Activated CD4-positive, alpha-beta memory T cell treated with anti-CD3 and anti-CD28 coated beads for 36 hours (primary cell): ENCODE results near the gene PSMD3. TPM values are rescaled to one million over a fixed set of nuclear protein-coding genes. Genes with fewer than 3 reads are reported as not detected.

Experiments
- CTCF ChIA-PET: fragments of 350-600 bp; sonication (Branson Sonifier 250); formaldehyde crosslinking; loops from one replicate; lab custom pipeline; 2021; ENCODE audit warnings: antibody characterized with exemption, inconsistent platforms; lab: Charles Lee
- POLR2A ChIA-PET: fragments of 350-600 bp; sonication (Branson Sonifier 250); formaldehyde crosslinking; loops from one replicate; lab custom pipeline; 2021; ENCODE audit warnings: antibody characterized with exemption; lab: Charles Lee
- DNase-seq: peaks from one replicate; pipeline ENCODE4 v3.0.0-alpha.2; 2020
- H3K27ac Mint-ChIP-seq: one replicate; pipeline ENCODE4 v1.8.0; 2021; ENCODE audit warnings: mixed read lengths
- H3K27me3 Mint-ChIP-seq: one replicate; pipeline ENCODE4 v1.8.0; 2021; ENCODE audit warnings: mixed read lengths
- H3K36me3 Mint-ChIP-seq: one replicate; pipeline ENCODE4 v1.8.0; 2021; ENCODE audit warnings: mixed read lengths
- H3K4me1 Mint-ChIP-seq: one replicate; pipeline ENCODE4 v1.8.0; 2021; ENCODE audit warnings: low read depth, mixed read lengths
- H3K4me3 Mint-ChIP-seq: one replicate; pipeline ENCODE4 v1.8.0; 2021; ENCODE audit warnings: mild to moderate bottlenecking, mixed read lengths
- H3K9me3 Mint-ChIP-seq: one replicate; pipeline ENCODE4 v1.8.0; 2021; ENCODE audit warnings: mixed read lengths
- intact Hi-C: fragments of 100-400 bp; cut with micrococcal nuclease; formaldehyde crosslinking; loops from one replicate; pipeline ENCODE4 v1.15.1; 2023
- total RNA-seq, 2 experiments: library from RNA; stranded (reverse); gene quantifications; one replicate each; pipeline ENCODE4 v1.2.3, GENCODE V29; 2021

The PSMD3 gene
- total RNA-seq, 2 experiments from 2014 or later = 120 to 124 TPM

DNA sequence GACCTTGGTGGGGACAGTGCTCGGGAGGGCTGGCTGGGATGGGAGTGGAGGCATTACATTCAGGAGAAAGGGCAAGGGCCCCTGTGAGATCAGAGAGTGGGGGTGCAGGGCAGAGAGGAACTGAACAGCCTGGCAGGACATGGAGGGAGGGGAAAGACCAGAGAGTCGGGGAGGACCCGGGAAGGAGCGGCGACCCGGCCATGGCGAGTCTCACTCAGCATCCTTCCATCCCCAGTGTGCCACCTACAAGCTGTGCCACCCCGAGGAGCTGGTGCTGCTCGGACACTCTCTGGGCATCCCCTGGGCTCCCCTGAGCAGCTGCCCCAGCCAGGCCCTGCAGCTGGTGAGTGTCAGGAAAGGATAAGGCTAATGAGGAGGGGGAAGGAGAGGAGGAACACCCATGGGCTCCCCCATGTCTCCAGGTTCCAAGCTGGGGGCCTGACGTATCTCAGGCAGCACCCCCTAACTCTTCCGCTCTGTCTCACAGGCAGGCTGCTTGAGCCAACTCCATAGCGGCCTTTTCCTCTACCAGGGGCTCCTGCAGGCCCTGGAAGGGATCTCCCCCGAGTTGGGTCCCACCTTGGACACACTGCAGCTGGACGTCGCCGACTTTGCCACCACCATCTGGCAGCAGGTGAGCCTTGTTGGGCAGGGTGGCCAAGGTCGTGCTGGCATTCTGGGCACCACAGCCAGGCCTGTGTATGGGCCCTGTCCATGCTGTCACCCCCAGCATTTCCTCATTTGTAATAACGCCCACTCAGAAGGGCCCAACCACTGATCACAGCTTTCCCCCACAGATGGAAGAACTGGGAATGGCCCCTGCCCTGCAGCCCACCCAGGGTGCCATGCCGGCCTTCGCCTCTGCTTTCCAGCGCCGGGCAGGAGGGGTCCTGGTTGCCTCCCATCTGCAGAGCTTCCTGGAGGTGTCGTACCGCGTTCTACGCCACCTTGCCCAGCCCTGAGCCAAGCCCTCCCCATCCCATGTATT, 35.7 kb downstream of the PSMD3 start:
- H3K27ac Mint-ChIP-seq = no peak overlapping the region

DNA sequence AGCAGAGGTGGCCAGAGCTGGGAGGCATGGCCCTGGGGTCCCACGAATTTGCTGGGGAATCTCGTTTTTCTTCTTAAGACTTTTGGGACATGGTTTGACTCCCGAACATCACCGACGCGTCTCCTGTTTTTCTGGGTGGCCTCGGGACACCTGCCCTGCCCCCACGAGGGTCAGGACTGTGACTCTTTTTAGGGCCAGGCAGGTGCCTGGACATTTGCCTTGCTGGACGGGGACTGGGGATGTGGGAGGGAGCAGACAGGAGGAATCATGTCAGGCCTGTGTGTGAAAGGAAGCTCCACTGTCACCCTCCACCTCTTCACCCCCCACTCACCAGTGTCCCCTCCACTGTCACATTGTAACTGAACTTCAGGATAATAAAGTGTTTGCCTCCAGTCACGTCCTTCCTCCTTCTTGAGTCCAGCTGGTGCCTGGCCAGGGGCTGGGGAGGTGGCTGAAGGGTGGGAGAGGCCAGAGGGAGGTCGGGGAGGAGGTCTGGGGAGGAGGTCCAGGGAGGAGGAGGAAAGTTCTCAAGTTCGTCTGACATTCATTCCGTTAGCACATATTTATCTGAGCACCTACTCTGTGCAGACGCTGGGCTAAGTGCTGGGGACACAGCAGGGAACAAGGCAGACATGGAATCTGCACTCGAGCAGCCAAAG, 36.9 kb downstream of the PSMD3 start:
- peaks cover 1% of the 10 kb centered on the region for H3K27me3 Mint-ChIP-seq
- no peak for DNase-seq
- CTCF ChIA-PET = interaction anchor here (3.7 to 7.4 kb wide), 3 partner anchors 10 to 95 kb away, joined by 15 to 85 read pairs (median 41); no protein-coding TSS in a partner anchor
- no peak overlapping the region for H3K27ac Mint-ChIP-seq
- no peaks in the 10 kb centered on the region for H3K4me1 Mint-ChIP-seq
- POLR2A ChIA-PET = no interaction called here
- H3K9me3 Mint-ChIP-seq = no peaks in the 10 kb centered on the region
- peaks cover 16% of the 10 kb centered on the region for H3K36me3 Mint-ChIP-seq
- no peak overlapping the region for H3K4me3 Mint-ChIP-seq
- intact Hi-C loops = loop anchor here (10.0 kb wide), 1 partner anchor 267 kb away; the partner anchor contains the start of gene CDC6

More for the DNA sequence above, 35.7 kb downstream of the PSMD3 start:
- intact Hi-C loops = loop anchor here (10.0 kb wide), 1 partner anchor 269 kb away; the partner anchor contains the start of gene CDC6
- no peaks in the 10 kb centered on the region for H3K4me1 Mint-ChIP-seq
- no peak overlapping the region for H3K4me3 Mint-ChIP-seq
- H3K9me3 Mint-ChIP-seq = no peaks in the 10 kb centered on the region
- POLR2A ChIA-PET = interaction anchor here (0.5 kb wide), 1 partner anchor 222 kb away, joined by 4 read pairs; no protein-coding TSS in a partner anchor
- CTCF ChIA-PET = interaction anchor here (0.8 to 7.4 kb wide), 7 partner anchors 11 to 152 kb away, joined by 3 to 85 read pairs (median 15); no protein-coding TSS in a partner anchor
- no peak for DNase-seq
- peaks cover 12% of the 10 kb centered on the region for H3K36me3 Mint-ChIP-seq
- H3K27me3 Mint-ChIP-seq = peaks cover 9% of the 10 kb centered on the region

DNA sequence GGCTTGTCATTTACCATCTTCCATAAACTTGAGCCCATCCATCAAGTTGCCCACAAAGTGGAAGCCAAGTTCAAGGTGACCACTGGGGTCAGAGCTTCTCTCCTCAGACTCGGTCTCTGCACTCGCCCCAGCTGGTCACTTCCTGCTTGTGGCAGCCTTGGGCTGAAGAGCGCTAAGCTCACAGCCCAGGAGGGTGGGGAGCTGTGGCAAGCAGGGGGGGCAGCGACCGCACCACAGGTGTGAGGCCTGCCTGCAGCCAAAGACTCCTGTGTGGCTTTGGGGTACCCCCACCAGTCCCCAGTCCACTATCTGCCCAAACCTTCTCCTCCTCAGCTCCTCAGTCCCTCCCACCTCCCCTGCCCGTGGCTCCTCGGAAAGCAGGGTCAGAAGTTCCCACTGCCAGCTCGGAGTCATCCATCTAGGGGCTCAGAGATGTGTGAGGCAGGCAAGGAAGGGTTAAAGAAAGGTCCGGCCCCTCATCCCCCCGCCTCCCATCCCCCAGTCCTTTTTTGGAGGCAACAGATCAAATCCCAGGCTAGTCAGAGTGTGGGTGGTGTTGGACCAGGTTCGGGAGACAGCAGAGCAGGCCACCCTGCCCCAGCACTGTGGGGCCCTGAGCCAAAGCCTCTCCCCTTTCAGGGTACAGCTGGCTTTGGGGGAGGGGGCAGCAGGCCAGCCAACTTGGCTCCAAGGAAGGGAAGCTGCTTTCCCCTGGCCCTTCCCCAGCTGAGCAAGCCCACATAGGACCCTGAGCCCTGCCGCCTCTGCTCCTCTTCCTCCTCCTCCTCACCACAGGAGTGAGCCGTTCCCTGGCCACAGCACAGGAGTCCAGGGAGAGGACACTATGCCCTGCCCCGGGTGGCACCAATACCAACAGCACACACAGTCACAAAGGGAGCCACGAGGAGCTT, 37.9 kb downstream of the PSMD3 start:
- intact Hi-C loops = loop anchor here (10.0 kb wide), 1 partner anchor 266 kb away; the partner anchor contains the start of gene CDC6

DNA sequence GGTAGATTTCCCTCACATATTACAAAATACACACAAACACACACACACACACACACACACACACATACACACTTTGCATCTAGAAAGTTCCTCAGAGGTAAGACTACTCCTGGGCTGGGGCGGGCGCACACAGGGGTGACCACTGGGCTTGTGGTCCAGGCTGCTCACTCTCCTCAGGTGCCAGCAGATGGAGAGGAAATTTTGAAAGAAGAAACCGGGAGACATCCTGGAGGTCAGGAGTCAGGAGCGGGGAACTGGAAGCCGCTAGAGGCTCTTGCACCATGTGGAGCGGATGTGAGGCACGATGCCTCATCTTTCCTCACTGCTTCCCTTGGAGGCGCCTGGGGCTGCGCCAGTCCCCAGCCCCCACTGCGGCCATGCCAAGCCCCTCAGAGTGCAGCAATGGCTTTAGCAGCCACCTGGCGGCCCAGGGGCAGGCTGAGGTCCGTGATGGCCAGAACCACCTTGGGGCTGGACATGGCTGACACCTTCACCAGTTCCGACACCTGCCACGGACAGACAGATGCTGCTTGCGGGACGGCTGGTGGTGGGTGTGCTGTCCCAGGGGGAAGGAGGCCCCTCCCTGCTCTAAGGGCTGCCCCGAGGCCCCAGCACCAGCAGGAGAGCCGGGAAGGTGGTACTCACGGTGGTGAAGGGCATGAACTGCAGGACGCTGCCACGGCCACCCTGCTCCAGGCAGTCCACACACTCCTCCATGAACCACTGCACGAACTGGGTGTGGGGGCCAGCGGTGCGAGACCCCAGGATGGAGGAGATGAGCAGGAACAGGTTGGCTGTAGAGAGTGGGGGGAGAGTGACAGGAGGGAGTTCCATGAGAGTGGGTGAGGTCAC, 38.8 kb downstream of the PSMD3 start:
- DNase-seq = no peak
- Mint-ChIP-seq H3K36me3 (peaks cover 19% of the 10 kb centered on the region), H3K27me3 (no peaks in the 10 kb centered on the region), H3K4me1 (no peaks in the 10 kb centered on the region), H3K9me3 (no peaks in the 10 kb centered on the region), H3K4me3 (no peak overlapping the region), H3K27ac (no peak overlapping the region)
- intact Hi-C loops = loop anchor here (10.0 kb wide), 1 partner anchor 265 kb away; the partner anchor contains the start of gene CDC6
- ChIA-PET CTCF (interaction anchor here (0.6 to 3.7 kb wide), 2 partner anchors 56 to 274 kb away, joined by 4 to 15 read pairs; no protein-coding TSS in a partner anchor), POLR2A (no interaction called here)

More for the DNA sequence above, 37.9 kb downstream of the PSMD3 start:
- ChIA-PET CTCF (interaction anchor here (0.6 to 7.4 kb wide), 4 partner anchors 9 to 275 kb away, joined by 3 to 85 read pairs (median 10); no protein-coding TSS in a partner anchor), POLR2A (no interaction called here)
- Mint-ChIP-seq H3K4me3 (no peak overlapping the region), H3K9me3 (no peaks in the 10 kb centered on the region), H3K4me1 (no peaks in the 10 kb centered on the region), H3K27me3 (no peaks in the 10 kb centered on the region), H3K36me3 (peaks cover 19% of the 10 kb centered on the region), H3K27ac (no peak overlapping the region)
- DNase-seq = no peak

DNA sequence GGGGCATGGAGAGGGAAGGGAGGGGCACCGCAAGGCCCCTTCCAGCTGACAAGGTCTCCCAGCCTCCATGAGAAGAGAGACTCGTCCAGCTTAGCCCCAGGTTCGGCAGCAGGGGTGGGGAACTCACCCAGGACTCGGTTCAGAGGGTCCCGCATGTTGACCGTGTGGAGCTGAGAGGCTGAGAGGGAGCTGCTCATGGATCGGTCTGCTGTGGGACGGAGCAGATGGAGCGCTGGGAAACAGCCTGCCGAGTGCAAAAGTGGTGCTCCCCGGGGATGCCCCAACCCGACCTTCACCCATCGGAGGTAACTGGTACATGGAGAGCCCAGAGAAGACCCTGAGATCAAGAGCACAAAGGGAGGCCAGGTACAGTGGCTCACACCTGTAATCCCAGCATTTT, 39.5 kb downstream of the PSMD3 start:
- Mint-ChIP-seq H3K36me3 (peaks cover 20% of the 10 kb centered on the region), H3K27me3 (no peaks in the 10 kb centered on the region), H3K4me1 (no peaks in the 10 kb centered on the region), H3K9me3 (no peaks in the 10 kb centered on the region), H3K27ac (no peak overlapping the region), H3K4me3 (no peak overlapping the region)
- no peak for DNase-seq
- CTCF ChIA-PET = no interaction called here
- intact Hi-C loops = loop anchor here (10.0 kb wide), 1 partner anchor 155 kb away; the partner anchor contains the start of gene RAPGEFL1
- POLR2A ChIA-PET = no interaction called here

DNA sequence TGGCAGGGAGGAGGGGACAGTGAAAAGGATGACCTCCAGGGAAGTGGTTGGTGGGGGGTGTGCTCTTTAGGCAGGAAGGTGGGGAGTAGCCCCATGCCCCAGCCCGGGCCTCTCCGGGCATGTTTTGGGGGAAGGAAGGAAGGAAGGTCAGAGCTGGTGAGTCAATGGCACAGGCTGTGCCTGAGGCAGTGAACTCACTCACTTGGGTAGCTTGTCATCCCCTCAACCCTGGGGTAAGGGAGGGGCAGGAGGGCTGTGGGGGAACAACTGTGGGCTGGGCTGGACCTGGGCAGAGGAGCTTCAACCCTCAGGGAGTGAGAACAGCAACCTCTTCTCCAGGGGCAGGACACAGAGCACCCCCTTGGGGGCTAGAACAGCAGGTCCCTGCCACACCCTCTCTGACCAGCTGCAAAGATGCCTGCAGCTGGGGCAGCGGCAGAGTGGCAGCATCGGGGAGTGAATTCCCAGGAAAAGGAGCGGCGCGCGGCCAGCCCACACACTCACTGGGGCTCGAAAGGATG, 40.9 kb downstream of the PSMD3 start:
- ChIA-PET POLR2A (no interaction called here), CTCF (interaction anchor here (1.4 kb wide), 1 partner anchor 10 kb away, joined by 5 read pairs; no protein-coding TSS in a partner anchor)
- H3K27ac Mint-ChIP-seq = no peak overlapping the region
- no peaks in the 10 kb centered on the region for H3K9me3 Mint-ChIP-seq
- H3K4me3 Mint-ChIP-seq = no peak overlapping the region
- no peak for DNase-seq
- H3K4me1 Mint-ChIP-seq = peaks cover 14% of the 10 kb centered on the region
- H3K36me3 Mint-ChIP-seq = peaks cover 33% of the 10 kb centered on the region
- intact Hi-C loops = loop anchor here (10.0 kb wide), 1 partner anchor 153 kb away; the partner anchor contains the start of gene RAPGEFL1
- H3K27me3 Mint-ChIP-seq = no peaks in the 10 kb centered on the region

DNA sequence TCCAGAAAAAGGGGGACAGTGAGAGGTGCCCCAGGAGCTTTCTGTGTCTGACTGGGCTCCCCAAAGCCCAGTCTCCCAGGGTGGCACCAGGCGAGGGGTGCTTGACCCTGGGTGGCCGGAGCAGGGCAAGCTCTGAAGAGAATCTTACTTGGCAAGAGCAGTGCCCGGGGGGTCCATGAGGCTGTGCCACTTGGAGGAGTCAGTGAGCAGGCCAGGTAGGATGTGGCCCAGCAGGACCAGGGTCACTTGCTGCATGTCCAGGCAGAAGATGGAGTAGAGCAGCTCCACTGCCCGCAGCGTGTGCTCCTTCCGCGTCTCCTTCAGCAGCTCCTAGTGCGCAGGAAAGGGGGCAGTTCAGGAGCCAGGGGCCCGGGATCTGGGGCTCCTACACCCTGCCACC, 41.9 kb downstream of the PSMD3 start:
- ChIA-PET POLR2A (no interaction called here), CTCF (interaction anchor here (0.9 to 1.5 kb wide), 2 partner anchors 64 to 91 kb away, joined by 3 to 4 read pairs; no protein-coding TSS in a partner anchor)
- intact Hi-C loops = loop anchor here (10.0 kb wide), 1 partner anchor 152 kb away; the partner anchor contains the start of gene RAPGEFL1
- Mint-ChIP-seq H3K36me3 (peaks cover 39% of the 10 kb centered on the region), H3K27ac (no peak overlapping the region), H3K27me3 (no peaks in the 10 kb centered on the region), H3K9me3 (no peaks in the 10 kb centered on the region), H3K4me1 (peaks cover 21% of the 10 kb centered on the region), H3K4me3 (no peak overlapping the region)
- no peak for DNase-seq

DNA sequence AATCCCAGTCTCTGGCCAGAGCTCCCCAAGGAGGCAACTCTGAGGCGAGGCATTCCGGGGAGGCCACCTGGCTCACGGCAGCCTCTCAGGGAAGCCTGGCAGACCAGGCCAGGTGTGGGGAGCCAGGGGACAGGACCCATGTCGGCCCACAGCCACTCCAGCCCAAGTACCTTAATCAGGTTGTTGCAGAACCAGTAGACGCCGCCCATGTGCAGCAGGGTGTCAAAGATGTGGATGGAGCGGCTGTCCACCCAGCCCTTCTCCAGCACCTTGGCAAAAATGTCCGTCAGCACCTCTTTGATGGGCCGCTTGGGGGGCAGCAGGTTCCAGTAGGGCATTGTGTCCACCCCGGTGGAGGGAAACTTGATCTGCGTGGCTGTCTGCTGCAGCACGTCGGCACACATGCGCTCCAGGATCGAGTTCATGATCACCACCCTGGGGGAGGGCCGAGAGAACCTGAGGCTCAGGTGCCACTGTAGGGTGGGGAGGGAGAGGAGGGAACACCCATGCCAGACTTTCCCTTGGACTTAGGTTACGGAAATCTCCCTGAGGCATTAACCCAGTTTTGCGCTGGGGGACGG, 42.4 kb downstream of the PSMD3 start:
- Mint-ChIP-seq H3K27ac (no peak overlapping the region), H3K9me3 (no peaks in the 10 kb centered on the region), H3K36me3 (peaks cover 40% of the 10 kb centered on the region), H3K4me1 (peaks cover 21% of the 10 kb centered on the region), H3K27me3 (no peaks in the 10 kb centered on the region), H3K4me3 (no peak overlapping the region)
- intact Hi-C loops = loop anchor here (10.0 kb wide), 1 partner anchor 152 kb away; the partner anchor contains the start of gene RAPGEFL1
- ChIA-PET POLR2A (no interaction called here), CTCF (interaction anchor here (0.9 to 1.5 kb wide), 2 partner anchors 63 to 90 kb away, joined by 3 to 4 read pairs; no protein-coding TSS in a partner anchor)
- DNase-seq = no peak

DNA sequence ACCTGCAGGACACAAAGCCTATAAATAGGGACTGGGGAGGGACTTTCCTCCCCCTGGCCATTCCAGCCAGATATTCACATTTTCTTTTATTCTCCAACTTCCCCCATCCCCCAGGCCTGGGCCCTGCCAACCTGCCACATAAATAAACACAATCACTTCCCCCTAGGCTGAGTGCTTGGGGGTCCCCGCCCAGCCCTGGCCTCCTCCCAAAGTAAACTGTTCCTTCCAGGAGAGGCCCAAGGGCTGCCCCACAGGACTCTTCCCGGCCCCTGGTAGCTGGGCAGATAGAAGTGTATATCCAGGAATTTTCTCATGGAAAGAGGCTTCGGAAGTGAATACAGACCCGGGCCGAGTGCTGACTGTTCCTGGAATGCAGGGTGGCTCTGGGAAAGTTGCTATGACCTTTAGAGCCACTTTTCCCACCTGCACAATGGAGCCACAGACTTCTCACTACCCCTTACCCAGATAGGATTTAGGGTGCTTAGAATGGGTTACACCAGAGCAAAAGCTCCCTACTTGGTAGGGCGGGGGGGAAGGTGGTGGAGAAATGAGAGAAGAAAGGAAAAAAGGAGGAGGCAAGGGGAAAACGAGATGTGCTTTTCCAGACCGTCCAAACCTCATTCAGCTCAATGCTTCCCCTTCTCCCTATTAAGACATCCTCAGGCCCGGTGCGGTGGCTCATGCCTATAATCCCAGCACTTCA, 43.1 kb downstream of the PSMD3 start:
- H3K36me3 Mint-ChIP-seq = peaks cover 44% of the 10 kb centered on the region
- intact Hi-C loops = loop anchor here (10.0 kb wide), 1 partner anchor 151 kb away; the partner anchor contains the start of gene RAPGEFL1
- H3K9me3 Mint-ChIP-seq = no peaks in the 10 kb centered on the region
- H3K27me3 Mint-ChIP-seq = no peaks in the 10 kb centered on the region
- CTCF ChIA-PET = interaction anchor here (1.5 kb wide), 1 partner anchor 89 kb away, joined by 4 read pairs; no protein-coding TSS in a partner anchor
- H3K27ac Mint-ChIP-seq = no peak overlapping the region
- peaks cover 21% of the 10 kb centered on the region for H3K4me1 Mint-ChIP-seq
- DNase-seq = no peak
- POLR2A ChIA-PET = no interaction called here
- H3K4me3 Mint-ChIP-seq = no peak overlapping the region
